GM18511 (cell line): ENCODE data around the gene AHI1.
A peak's percentile ranks its signal among the peaks of the same experiment; 100 is the strongest.

Source experiments
- ATAC-seq: cut with Tn5 transposase; IDR thresholded peaks from one replicate; pipeline ENCODE4 v1.9.1; 2021; ENCODE audit warnings: mild to moderate bottlenecking, moderate library complexity; ENCODE audit not compliant: unreplicated experiment

The AHI1 gene

GRCh38 chr6:135304883-135305282, 192.7 kb downstream of the AHI1 start:
- ATAC-seq: no peak

- no peak for ATAC-seq
Observed at GRCh38 chr6:135301304-135301703, 196.2 kb downstream of the AHI1 start.

GRCh38 chr6:135300576-135300975, 197.0 kb downstream of the AHI1 start:
- ATAC-seq: no peak

- ATAC-seq: no peak
Observed at GRCh38 chr6:135299256-135299655, 198.3 kb downstream of the AHI1 start.

- ATAC-seq: no peak
Observed at GRCh38 chr6:135298455-135298854, 199.1 kb downstream of the AHI1 start.

- no peak for ATAC-seq
Observed at GRCh38 chr6:135296715-135297114, 200.8 kb downstream of the AHI1 start.

- no peak for ATAC-seq
Observed at GRCh38 chr6:135295085-135295484, 202.5 kb downstream of the AHI1 start.

GRCh38 chr6:135291288-135292076, 206.1 kb downstream of the AHI1 start:
- ATAC-seq: no peak

GRCh38 chr6:135289816-135290215, 207.7 kb downstream of the AHI1 start:
- ATAC-seq: no peak

GRCh38 chr6:135286962-135287538, 210.5 kb downstream of the AHI1 start:
- ATAC-seq: no peak

- ATAC-seq: no peak
Observed at GRCh38 chr6:135285165-135285564, 212.4 kb downstream of the AHI1 start.

GRCh38 chr6:135283926-135284325, 213.6 kb downstream of the AHI1 start:
- no peak for ATAC-seq

GRCh38 chr6:135282395-135282794, 215.1 kb downstream of the AHI1 start:
- no peak for ATAC-seq

GRCh38 chr6:135281964-135282363, 215.6 kb downstream of the AHI1 start:
- ATAC-seq: no peak

GRCh38 chr6:135281227-135281626, 216.3 kb downstream of the AHI1 start:
- no peak for ATAC-seq

- no peak for ATAC-seq
Observed at GRCh38 chr6:135280375-135281136, 217.0 kb downstream of the AHI1 start.

GRCh38 chr6:135277422-135277821, 220.1 kb downstream of the AHI1 start:
- ATAC-seq: no peak

GRCh38 chr6:135274561-135275293, 222.8 kb downstream of the AHI1 start:
- ATAC-seq: peak; percentile 81

- ATAC-seq: no peak
Observed at GRCh38 chr6:135271626-135272025, 225.9 kb downstream of the AHI1 start.

- ATAC-seq: no peak
Observed at GRCh38 chr6:135270676-135271536, 226.6 kb downstream of the AHI1 start.
